Right cardiac atrium (tissue), 5 donors: ENCODE measurements around the gene CHML. TPM values are rescaled to one million over a fixed set of nuclear protein-coding genes. Genes with fewer than 3 reads are reported as not detected.
"Not testable (repeated sequence)": the region's sequence is repeated elsewhere in the genome, so short reads cannot be mapped to it uniquely, and the experiment has no call there.

Experiments used
- ATAC-seq, 2 donors: fragments of 200-7000 bp; cut with Tn5 transposase; one replicate each; pipeline versions ENCODE4 v1.8.0 to v1.9.1; 2020; ENCODE audit warnings: moderate library complexity in 2 of 2, mild to moderate bottlenecking in 1 of 2
- DNase-seq, 3 donors: peaks; one replicate each; pipeline ENCODE4 v3.0.0-alpha.2; 2020
- H3K27ac ChIP-seq: one replicate; pipeline ENCODE4 v1.5.1; 2013; ENCODE audit warnings: mild to moderate bottlenecking, low read length, control low read depth, moderate library complexity
- H3K27me3 ChIP-seq: one replicate; pipeline ENCODE4 v1.6.1; 2013; ENCODE audit not compliant: control insufficient read depth, insufficient read depth
- H3K4me1 ChIP-seq: one replicate; pipeline ENCODE4 v1.6.1; 2013; ENCODE audit warnings: low read length; ENCODE audit not compliant: control insufficient read depth, insufficient read depth
- H3K4me3 ChIP-seq: one replicate; pipeline ENCODE4 v1.5.1; 2013; ENCODE audit warnings: low read length, control low read depth
- H3K9me3 ChIP-seq: one replicate; pipeline ENCODE4 v1.6.1; 2013; ENCODE audit warnings: low read length; ENCODE audit not compliant: control insufficient read depth
- WGBS: extraction: QIAGEN DNeasy Blood & Tissue Kit; methylation state at CpG from one replicate; pipeline ENCODE4 v1.1.7; 2013; 5-methylcytosine and 5-hydroxymethylcytosine counted together
- intact Hi-C, 4 donors: fragments of 100-400 bp; cut with DNase I; formaldehyde crosslinking; loops; one replicate each; pipeline versions ENCODE4 v1.11.0 to v1.14.0; 2022 to 2023
- polyA plus RNA-seq: library from polyadenylated mRNA; stranded (reverse); fragments of 200-250 nt; gene quantifications from one replicate; pipeline ENCODE4 v1.2.3, GENCODE V29; 2013
- total RNA-seq, 4 donors: library from RNA; stranded (reverse); fragmentation: NEBNext Ultra II Directional; extraction: Animal tissue kit (Norgen Biotek cat#: 25700); gene quantifications; one replicate each; pipeline ENCODE4 v1.2.1, GENCODE V29; 2021
- donor health status: healthy with polysubstance abuse.
- donor health status: DM: no; HTN: yes; CAD: no.
- donor health status: DM: no; HTN: no; CAD: no.
- donor health status: DM: no; HTN: yes; CAD: no; lungs with severe emphysema.
- donor health status: DM: yes; HTN: yes; CAD: no.

Gene CHML
- total and polyA plus RNA-seq, 5 donors, result 1.1 to 7.8 (median 4.1) TPM

DNA sequence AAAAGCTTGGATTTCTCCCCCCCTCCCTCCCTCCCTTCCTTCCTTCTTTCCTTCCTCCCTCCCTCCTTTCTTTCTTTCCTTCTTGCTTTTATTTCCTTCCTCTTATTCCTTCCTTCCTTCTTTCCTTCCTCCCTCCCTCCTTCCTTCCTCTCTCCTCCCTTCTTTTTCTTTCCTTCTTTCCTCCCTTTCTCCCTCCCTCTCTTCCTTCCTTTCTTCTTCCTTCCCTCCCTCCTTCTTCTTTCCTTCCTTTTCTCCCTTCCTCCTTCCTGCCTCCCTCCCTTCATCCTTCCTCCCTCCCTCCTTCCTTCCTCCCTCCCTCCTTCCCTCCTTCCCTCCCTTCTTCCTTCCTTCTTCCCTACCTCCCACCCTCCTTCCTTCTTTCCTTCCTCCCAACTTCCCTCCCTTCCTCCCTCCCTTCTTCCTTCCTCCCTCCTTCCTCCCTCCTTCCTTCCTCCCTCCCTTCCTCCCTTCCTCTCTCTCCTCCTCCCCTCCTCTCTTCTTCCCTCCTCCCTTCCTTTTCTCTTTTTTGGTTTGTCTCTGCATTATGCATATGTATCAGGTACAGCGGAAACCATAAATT, 34.7 kb upstream of the CHML start:
- 95% methylated on average over 1 of the region's 1 CpG for WGBS
- Histone ChIP-seq H3K4me3 (no peak overlapping the region), H3K27ac (no peak overlapping the region), H3K27me3 (no peaks in the 10 kb centered on the region), H3K9me3 (no peaks in the 10 kb centered on the region), H3K4me1 (no peaks in the 10 kb centered on the region)
- DNase-seq, result no peak
- intact Hi-C loops, result no loop called here
- no peak for ATAC-seq

DNA sequence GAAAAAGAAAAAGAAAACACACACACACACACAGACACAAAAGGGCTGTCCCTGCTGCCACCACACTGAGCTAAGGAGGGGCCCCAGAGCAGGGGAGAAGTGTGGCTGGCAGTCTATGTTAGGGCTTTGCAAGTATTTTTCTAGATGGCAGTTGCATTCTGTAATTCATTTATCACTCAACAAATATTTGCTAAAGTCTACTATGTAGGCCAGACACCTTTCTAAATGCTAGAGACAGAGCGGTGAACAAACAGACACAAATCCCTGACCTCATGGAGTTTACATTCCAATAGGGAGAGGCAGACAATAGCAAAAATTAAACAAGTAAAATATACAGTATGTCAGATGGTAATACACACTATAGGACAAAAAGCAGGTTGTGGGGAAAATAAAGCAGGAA, 32.1 kb upstream of the CHML start:
- Histone ChIP-seq H3K9me3 (no peaks in the 10 kb centered on the region), H3K4me1 (no peaks in the 10 kb centered on the region), H3K27me3 (no peaks in the 10 kb centered on the region), H3K27ac (no peak overlapping the region), H3K4me3 (no peak overlapping the region)
- ATAC-seq (no peak), DNase-seq (no peak)
- 90% methylated on average over 1 of the region's 1 CpG for WGBS
- intact Hi-C loops, result no loop called here

DNA sequence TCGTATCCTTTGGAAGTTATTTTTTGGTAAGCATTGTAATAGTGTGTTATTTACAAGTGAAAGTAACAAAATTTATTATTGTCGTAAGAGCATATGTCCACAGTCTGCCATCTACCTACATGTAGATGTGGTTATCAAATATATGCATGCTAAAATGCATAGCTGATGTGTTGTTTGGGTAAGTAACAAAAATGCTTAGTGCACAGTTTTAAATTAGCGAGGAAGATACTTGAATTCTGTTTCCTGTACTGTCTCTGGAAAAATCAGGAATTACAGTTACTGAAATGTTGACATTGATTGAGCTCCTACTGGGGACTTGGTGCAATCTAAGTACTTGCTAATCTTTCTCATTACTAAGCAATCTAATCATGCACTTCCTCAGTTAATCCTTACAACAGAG, 26.2 kb upstream of the CHML start:
- intact Hi-C loops, result no loop called here
- H3K27ac ChIP-seq, result no peak overlapping the region
- no peaks in the 10 kb centered on the region for H3K4me1 ChIP-seq
- H3K27me3 ChIP-seq, result no peaks in the 10 kb centered on the region
- ATAC-seq (no peak), DNase-seq (no peak)
- no peaks in the 10 kb centered on the region for H3K9me3 ChIP-seq
- H3K4me3 ChIP-seq, result no peak overlapping the region
- 85% methylated on average over 3 of the region's 3 CpGs for WGBS

DNA sequence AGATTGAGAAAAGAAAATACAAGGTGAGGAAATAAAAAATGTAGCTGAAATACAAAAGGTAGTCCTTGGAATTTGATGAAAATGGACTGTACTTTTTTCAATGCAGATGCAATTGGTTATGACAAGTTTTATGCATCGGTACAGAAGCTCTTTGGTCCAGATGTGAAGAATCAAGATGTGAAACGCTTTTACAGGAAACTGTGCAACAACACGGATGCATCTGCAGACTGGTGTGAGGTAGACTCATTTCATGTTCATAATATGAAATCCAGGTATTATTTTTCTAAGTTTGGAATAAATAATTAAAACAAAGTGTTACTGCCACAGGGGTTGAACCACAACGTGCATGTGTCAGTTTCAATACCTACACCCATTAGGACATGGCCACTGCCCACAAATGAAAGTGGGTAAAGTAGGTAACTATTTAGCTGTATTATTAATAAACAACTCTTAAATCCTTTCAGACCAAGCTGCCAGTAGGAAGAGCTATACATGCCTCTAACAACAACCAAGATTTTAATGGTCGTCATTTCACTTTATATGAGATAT, 20.3 kb upstream of the CHML start:
- Histone ChIP-seq H3K27ac (no peak overlapping the region), H3K9me3 (no peaks in the 10 kb centered on the region), H3K4me1 (no peaks in the 10 kb centered on the region), H3K27me3 (no peaks in the 10 kb centered on the region), H3K4me3 (no peak overlapping the region)
- 87% methylated on average over 5 of the region's 5 CpGs for WGBS
- no peak for ATAC-seq
- DNase-seq, result no peak
- intact Hi-C loops, result no loop called here

DNA sequence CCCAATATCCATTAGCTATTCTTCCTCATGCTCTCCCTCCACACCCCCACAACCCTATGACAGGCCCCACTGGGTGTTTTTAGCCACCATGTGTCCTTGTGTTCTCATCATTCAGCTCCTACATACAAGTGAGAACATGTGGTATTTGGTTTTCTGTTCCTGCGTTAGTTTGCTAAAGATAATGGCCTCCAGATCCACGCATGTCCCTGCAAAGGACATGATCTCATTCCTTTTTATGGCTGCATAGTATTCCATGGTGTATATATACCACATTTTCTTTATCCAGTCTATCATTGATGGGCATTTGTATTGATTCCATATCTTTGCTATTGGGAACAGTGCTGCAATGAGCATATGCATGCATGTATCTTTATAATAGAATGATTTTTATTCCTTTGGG, 18.8 kb upstream of the CHML start:
- 90% methylated on average over 2 of the region's 2 CpGs for WGBS
- DNase-seq, ATAC-seq, H3K9me3 ChIP-seq, H3K4me3 ChIP-seq, intact Hi-C loops, H3K4me1 ChIP-seq, H3K27me3 ChIP-seq, H3K27ac ChIP-seq: not testable (repeated sequence)

DNA sequence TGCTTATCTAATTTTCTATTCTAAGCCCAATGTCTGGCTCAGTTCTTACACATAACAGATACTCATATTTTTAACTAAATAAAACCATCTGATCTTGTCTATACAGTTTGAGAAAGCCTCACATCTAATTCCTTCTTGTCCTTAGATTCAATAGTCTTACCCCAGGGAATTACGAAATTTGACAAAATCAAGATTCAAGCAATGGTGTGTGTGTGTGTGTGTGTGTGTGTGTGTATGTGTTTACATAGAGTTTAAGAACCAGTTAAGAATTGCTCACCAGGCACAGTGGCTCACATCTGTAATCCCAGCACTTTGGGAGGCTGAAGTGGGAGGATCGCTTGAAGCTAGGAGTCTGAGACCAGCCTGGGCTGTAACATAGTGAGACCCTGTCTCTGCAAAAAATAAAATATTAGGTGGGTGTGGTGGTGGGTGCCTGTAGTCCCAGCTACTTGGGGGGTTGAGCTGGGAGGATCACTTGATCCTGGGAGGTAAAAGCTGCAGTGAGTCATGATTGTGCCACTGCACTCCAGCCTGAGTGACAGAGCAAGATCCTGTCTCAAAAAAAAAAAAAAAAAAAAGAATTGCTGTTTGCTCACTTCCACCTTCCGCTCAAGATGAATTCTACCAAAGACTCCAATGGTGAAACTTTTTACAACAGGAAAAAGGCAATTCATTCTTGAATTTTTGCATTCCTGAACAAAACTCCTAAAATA, 18.1 kb upstream of the CHML start:
- WGBS, result 85% methylated on average over 3 of the region's 3 CpGs

DNA sequence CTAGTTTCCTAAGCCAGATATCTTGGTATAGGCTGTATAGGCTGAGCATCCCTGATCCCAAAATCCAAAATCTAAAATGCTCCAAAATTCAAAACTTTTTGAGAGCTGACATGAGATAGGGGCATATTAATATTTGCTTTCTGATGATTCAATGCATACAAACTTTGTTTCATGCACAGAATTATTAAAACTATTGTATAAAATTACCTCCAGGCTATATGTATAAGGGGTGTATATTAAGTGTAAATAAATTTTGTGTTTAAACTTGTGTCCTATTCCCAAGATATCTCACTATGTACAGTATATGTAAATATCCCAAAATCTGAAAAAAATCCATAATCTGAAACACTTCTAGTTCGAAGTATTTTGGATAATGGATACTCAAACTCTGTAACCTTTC, 14.5 kb upstream of the CHML start:
- ATAC-seq (no peak), DNase-seq (no peak)
- H3K9me3 ChIP-seq, result no peaks in the 10 kb centered on the region
- no peaks in the 10 kb centered on the region for H3K27me3 ChIP-seq
- H3K27ac ChIP-seq, result no peak overlapping the region
- 64% methylated on average over 1 of the region's 1 CpG for WGBS
- no peaks in the 10 kb centered on the region for H3K4me1 ChIP-seq
- H3K4me3 ChIP-seq, result no peak overlapping the region
- intact Hi-C loops, result no loop called here

More for the DNA sequence above, 18.1 kb upstream of the CHML start:
- H3K4me1 ChIP-seq, result no peaks in the 10 kb centered on the region
- no peaks in the 10 kb centered on the region for H3K27me3 ChIP-seq
- ATAC-seq (no peak), DNase-seq (no peak)
- H3K27ac ChIP-seq, result no peak overlapping the region
- H3K9me3 ChIP-seq, result no peaks in the 10 kb centered on the region
- intact Hi-C loops, result no loop called here
- H3K4me3 ChIP-seq, result no peak overlapping the region

DNA sequence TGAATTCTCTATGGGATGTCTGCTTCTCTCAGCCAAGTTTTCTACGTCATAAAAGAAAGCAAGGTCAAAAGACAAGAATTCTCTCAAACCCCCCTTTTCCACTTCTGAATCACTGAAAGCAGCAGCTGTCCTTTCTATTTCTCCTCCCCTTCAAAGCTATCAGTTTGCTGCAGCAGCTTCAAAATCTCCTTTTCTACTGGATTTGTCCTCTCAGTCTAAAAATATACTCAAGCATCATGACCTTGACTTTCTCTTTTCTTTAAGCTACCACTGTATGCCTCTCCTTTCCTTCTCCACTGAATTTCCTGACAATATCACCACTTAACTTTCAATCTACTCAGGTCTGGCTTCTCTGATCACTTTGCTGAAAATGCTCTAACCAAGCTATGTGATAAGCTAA, 13.8 kb upstream of the CHML start:
- intact Hi-C loops, result no loop called here
- DNase-seq, result no peak
- H3K4me3 ChIP-seq, result no peak overlapping the region
- no peak overlapping the region for H3K27ac ChIP-seq
- 44% methylated on average over 1 of the region's 1 CpG for whole genome bisulfite sequencing
- H3K9me3 ChIP-seq, result no peaks in the 10 kb centered on the region
- no peaks in the 10 kb centered on the region for H3K27me3 ChIP-seq
- H3K4me1 ChIP-seq, result no peaks in the 10 kb centered on the region
- no peak for ATAC-seq

DNA sequence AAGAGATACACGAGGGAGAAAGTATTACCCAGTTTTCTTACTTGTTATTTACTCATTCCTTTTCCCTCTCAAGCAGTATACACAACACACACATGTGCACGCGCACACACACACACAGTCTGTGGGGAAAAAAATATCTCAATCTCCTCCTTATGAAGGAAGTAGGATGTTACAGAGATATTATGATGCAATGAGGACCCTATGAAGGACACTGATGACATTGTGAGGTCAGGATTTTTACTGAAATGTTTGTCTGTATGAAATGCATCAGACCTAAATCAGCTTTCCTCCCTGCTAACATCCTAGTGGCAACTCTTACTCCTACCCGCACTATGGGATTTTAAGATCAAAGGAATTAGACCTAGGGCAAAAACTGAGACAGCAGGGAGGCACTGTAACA, 11.8 kb upstream of the CHML start, which contains the start of gene WDR64:
WDR64 (plus strand) TSS at position 270 of the 400 bp plus-strand sequence. CDS start 204 bp downstream, outside the sequence.
- Histone ChIP-seq H3K9me3 (no peaks in the 10 kb centered on the region), H3K27ac (no peak within 1 kb of the TSS), H3K4me1 (no peaks in the 10 kb centered on the region), H3K4me3 (no peak within 1 kb of the TSS), H3K27me3 (no peaks in the 10 kb centered on the region)
- ATAC-seq (no peak), DNase-seq (no peak)
- WGBS, result 91% methylated on average over 4 of the region's 4 CpGs
- intact Hi-C loops, result no loop called here

DNA sequence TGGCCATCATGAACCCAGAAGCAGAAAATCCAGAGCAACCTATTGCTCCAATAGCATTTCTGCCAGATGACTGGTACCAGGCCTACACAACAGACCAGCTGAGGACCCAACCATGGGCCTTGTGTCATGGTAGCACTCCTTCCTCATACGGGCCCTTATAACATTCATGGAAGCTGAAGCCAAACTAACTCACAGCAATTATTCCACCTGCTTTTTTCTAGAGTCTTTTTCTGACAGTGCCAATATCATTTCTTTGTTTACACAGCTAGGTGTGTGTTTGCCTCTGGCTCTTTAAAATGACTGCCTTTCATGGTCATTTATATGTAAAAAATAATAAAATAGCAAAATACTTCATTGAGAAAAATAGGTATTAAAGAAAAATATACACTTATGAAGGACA, 8.0 kb upstream of the CHML start:
- no peak overlapping the region for H3K27ac ChIP-seq
- ATAC-seq, result no peak
- WGBS, result 98% methylated on average over 1 of the region's 1 CpG
- no peaks in the 10 kb centered on the region for H3K9me3 ChIP-seq
- no peak for DNase-seq
- H3K4me1 ChIP-seq, result no peaks in the 10 kb centered on the region
- intact Hi-C loops, result no loop called here
- no peaks in the 10 kb centered on the region for H3K27me3 ChIP-seq
- H3K4me3 ChIP-seq, result no peak overlapping the region

DNA sequence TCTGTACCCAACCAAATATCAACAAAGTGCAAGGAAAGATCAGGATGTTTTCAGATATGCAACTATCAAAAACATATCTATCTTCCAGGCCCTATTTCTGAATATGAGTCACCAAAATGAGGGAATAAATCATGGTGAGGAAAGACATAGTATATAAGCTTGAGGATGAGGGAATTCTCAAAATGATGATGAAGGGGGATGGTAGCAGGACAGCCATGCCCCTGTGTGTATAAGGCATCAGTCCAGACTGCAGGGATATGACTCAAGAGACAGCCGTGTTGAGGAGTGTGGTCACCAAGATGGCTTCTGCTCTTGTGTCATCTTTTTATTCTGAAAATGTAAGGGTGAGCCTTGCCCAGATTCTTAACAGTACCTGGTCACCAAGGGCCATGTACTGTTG, 7.5 kb upstream of the CHML start:
- Histone ChIP-seq H3K9me3 (no peaks in the 10 kb centered on the region), H3K4me1 (no peaks in the 10 kb centered on the region), H3K4me3 (no peak overlapping the region), H3K27ac (no peak overlapping the region), H3K27me3 (no peaks in the 10 kb centered on the region)
- no peak for ATAC-seq
- WGBS, result 93% methylated on average over 1 of the region's 1 CpG
- intact Hi-C loops, result no loop called here
- no peak for DNase-seq
